Measurements from ENCODE around the gene GMPR2. TPM values are rescaled to one million over a fixed set of nuclear protein-coding genes. Genes with fewer than 3 reads are reported as not detected.
A peak's percentile ranks its signal among the peaks of the same experiment; 100 is the strongest.

GMPR2 gene
- total and polyA plus RNA-seq, 2 of the 13 experiments (the other 11 are each of a cell fraction or from before 2014, with no cell fraction given): 210 to 273 TPM

GRCh38 chr14:24196071-24197055, 36.4 kb upstream of the GMPR2 start:
- H3K27me3 ChIP-seq (ENCODE audit: control insufficient read depth in 1 of 2, insufficient read depth in 2 of 2, low read length in 2 of 2): no peaks in the 10 kb centered on the region; a peak in 1 of 5 replicates
- intact Hi-C loops (cut with micrococcal nuclease; ENCODE audit: unreplicated experiment): loop anchor here (1.0 kb wide), 1 partner anchor 17 kb away; the partner anchor contains the start of gene CHMP4A
- H3K9me3 ChIP-seq (ENCODE audit: low read length): no peaks in the 10 kb centered on the region
- peak overlapping the region; percentile 99 for H3K4me2 ChIP-seq (ENCODE audit: low read depth, low read length)
- CTCF ChIA-PET (ENCODE audit: low intra/inter-chr PET ratio, low total read pairs): interaction anchor here (0.8 to 0.9 kb wide), 2 partner anchors 46 to 75 kb away, joined by 3 to 4 read pairs; partner anchors contain the start of genes RABGGTA and TINF2
- DNase-seq (ENCODE audit: low spot score): peak; percentile 67
- peaks cover 15 to 20% of the 10 kb centered on the region in 2 experiments; a peak in 4 of 5 replicates for H3K36me3 ChIP-seq (replicated peaks in 1 of 2; ENCODE audit: control insufficient read depth in 1 of 2, insufficient read depth in 2 of 2, low read length in 2 of 2)
- peak; percentile 56 for ATAC-seq
- H3K9ac ChIP-seq (ENCODE audit: insufficient read depth, low read depth, low read length): peak overlapping the region; percentile 97
- H3K4me1 ChIP-seq (ENCODE audit: insufficient read depth, low read length): peaks cover 65% of the 10 kb centered on the region
- H3K27ac ChIP-seq (ENCODE audit: extremely low read length, insufficient read depth, low read length): peak overlapping the region; percentile 84
- POLR2A ChIA-PET: interaction anchor here (0.9 to 4.3 kb wide), 40 partner anchors 9 to 1189 kb away, joined by 3 to 230 read pairs (median 6); partner anchors contain the start of genes CARMIL3, CHMP4A, CIDEB and DCAF11
- WGBS (ENCODE audit: low lambda C conversion rate): 31% methylated on average over 33 of the region's 33 CpGs
- no peaks in the 10 kb centered on the region for H4K20me1 ChIP-seq (ENCODE audit: insufficient read depth, low read length)
- H3K4me3 ChIP-seq (replicated peaks in 1 of 3; ENCODE audit: insufficient read depth in 1 of 3, low read depth in 2 of 3, low read length in 3 of 3): peak overlapping the region; percentile 79 to 91 (median 85)
- in situ Hi-C loops (cut with HindIII; ENCODE audit: extremely low pct_ligation_motif_present, low pct_unique_long_range_greater_than_20kb): no loop called here
- peak; percentile 55 for FAIRE-seq
- BruUV-seq (replicated peaks): TSS peak; percentile 85
- peaks cover 43% of the 10 kb centered on the region for H3K79me2 ChIP-seq (ENCODE audit: insufficient read depth, low read length)
- no peak overlapping the region for H2AFZ ChIP-seq (ENCODE audit: low read length)
- TF ChIP-seq ZBTB38 (CRISPR knock-in tag; IDR thresholded peaks at IDR 0.05): peak; percentile 98
- TF ChIP-seq AKNA (CRISPR knock-in tag; IDR thresholded peaks at IDR 0.05; ENCODE audit: borderline replicate concordance): 0 out of 2 replicates have a peak, but pooled peaks have one; percentile 14
- TF ChIP-seq ZBTB21 (CRISPR knock-in tag; IDR thresholded peaks at IDR 0.05): 0 out of 2 replicates have a peak, but pooled peaks have one; percentile 25
- TF ChIP-seq SRY (CRISPR knock-in tag; IDR thresholded peaks at IDR 0.05): no peak
- no peak for TF ChIP-seq RFX1 (IDR thresholded peaks at IDR 0.05)
- no peak for TF ChIP-seq CREBL2 (CRISPR knock-in tag; IDR thresholded peaks at IDR 0.05; ENCODE audit: borderline replicate concordance)
- 0 out of 4 replicates have a peak, but pooled peaks of 1 of the 2 experiments have one; percentile 1 for TF ChIP-seq NR2F1 (CRISPR knock-in tag; IDR thresholded peaks at IDR 0.05)
- no peak for TF ChIP-seq ZFP62 (CRISPR knock-in tag; IDR thresholded peaks at IDR 0.05)
- TF ChIP-seq TEAD2 (CRISPR knock-in tag; IDR thresholded peaks at IDR 0.05): peak; percentile 64; the same call in 1 of the 2 replicates
- TF ChIP-seq ZNF382 (CRISPR knock-in tag; IDR thresholded peaks at IDR 0.05; ENCODE audit: borderline replicate concordance): no peak
- TF ChIP-seq POLR2A (IDR thresholded peaks at IDR 0.05; ENCODE audit: insufficient read depth in 1 of 2, low read depth in 2 of 2, low read length in 2 of 2): peak in 1 of 2 experiments; percentile 43; a peak in 1 of 4 replicates
- 0 out of 2 replicates have a peak, but pooled peaks have one; percentile 8 for TF ChIP-seq TEF (CRISPR knock-in tag; IDR thresholded peaks at IDR 0.05)
- no peak for TF ChIP-seq BHLHE40 (IDR thresholded peaks at IDR 0.05; ENCODE audit: low read length)
- 0 out of 2 replicates have a peak, but pooled peaks have one; percentile 68 for TF ChIP-seq ZBTB37 (CRISPR knock-in tag; IDR thresholded peaks at IDR 0.05)
- no peak for TF ChIP-seq ZFY (CRISPR knock-in tag; IDR thresholded peaks at IDR 0.05)
